ENCODE results near the gene DEFB113.
"Not testable (repeated sequence)": the region's sequence is repeated elsewhere in the genome, so short reads cannot be mapped to it uniquely, and the experiment has no call there.

DEFB113 gene, protein sequence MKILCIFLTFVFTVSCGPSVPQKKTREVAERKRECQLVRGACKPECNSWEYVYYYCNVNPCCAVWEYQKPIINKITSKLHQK

DNA sequence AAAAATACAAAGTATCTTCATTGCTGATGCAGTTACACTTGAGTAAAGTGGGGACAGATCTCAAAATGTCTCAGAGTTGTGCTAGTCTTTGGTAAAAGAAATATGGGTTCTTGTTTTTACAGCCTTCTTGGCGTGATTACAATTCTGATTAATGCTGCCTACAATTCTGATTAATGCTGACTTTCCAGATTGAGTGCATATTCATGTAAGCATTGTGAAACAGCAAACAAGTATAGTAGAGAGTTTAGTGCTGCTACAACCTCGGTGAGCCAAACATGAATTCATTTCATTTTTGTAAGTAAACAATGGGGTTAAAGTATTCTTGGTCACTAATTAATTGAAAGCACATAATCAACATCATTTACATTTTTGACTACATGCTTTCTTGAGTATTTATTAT is at the start of gene DEFB113:
DEFB113 (minus strand) TSS at position 21 of the 400 bp plus-strand sequence; CDS start at position 21, 0 bp downstream.
- no peak for DNase-seq

DNA sequence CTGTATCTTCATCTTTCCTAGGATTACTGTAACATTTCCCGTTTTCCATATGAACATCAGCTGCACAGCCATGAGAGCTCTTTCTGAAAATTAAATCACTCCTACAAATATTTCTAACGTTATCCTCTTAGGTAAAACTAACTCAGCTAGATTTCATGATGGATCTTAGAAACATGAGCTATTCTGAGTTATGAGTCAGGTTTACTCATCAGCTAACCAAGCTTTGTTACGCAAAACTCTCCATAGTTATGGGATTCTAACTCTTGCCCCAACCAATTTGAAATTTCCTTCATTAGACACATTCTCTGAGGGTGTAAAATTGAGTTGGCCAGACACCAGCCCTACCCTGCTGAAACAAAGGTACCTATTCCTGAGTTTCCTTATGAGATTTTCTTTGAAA is 38.4 kb upstream of the DEFB113 start:
- DNase-seq, result no peak

DNA sequence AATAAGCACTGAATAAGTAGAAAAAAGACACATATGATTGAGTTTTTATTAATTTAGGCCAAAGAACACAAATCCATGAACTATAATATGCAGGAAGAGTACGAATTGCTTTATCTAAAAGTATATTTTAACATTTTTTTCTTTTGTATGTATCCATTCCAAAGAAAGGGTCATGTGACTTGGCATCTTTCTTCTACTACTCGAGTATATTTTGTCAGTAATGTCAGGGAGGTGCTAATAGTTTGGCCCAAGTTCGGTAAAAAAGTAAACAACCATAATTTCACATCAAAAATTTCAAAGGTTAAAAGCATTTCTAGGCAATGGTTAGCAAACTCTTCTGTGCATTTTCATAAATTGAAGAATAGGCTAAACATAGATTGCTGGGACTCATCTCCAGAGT is 33.7 kb upstream of the DEFB113 start:
- DNase-seq, result no peak

DNA sequence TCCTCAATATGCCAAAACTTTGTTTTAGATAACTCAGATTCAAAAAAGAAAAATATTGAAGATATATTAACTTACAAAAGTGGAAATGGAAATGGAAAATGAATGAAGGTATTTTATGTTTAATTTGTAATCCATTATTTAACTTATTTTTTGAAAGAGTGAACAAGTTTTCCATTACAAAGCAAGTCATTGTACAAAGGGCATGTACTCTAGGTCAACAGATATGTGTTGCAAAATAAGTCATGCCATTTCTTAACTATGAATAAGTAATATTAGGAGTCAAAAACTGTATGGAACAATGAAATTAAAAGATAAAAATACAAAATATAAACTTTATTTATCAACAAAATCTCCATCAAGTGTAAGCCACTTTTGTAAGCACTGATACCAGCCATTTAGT is 25.9 kb upstream of the DEFB113 start:
- no peak for DNase-seq

DNA sequence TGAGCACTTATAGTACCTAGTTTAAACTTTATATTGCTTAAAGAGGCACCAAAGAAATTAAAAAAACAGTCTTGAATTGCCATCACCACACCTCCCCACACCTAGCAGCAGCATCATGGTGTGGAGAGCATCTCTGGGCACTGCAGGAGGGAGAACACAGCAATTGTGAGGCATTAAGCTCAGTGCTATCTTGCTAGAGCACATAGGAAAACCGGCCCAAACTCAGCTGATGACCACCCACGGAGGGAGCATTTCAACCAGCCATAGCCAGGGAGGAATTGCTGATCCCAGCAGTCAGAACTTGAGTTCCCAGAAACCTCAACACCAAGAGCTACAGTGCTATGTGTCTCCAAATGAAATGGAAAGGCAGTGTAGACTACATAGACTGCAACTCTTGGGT is 19.5 kb upstream of the DEFB113 start:
- no peak for DNase-seq

DNA sequence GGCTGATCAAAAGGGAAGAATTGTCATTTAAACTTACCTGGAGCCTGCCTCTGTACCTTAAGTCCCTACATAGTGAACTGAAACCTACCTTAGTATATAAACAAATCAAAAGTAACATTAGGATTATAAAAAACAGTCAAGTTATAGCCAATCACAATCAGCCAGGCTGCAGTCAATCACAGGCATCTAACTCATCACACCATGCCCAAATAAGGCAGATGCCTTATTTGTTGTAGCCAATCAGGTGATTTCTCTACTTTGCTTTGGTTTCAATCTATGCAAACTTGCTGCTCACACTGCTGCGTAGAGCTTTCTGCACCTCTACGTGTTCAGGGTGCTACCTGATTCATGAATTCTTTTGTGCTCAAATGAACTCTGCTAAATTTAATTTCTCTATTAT is 18.3 kb upstream of the DEFB113 start:
- no peak for DNase-seq

DNA sequence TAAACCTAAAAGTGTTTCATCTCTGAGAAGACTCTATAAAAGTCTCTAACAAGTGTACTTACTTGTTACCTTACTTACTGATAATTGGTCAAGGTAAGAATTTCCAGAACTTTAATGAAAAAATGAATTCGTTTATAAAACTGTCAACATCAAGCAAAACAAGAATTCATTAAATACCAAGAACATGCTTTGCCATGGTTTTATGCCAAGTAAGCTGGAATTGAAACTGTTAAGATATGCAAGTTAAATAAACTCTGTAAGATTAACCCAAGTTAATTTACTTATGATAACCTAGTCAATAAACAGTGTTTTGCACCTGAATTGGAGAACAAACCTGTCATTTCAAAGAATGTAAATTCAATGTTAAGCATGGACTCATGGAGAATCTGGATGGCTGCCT is 17.1 kb upstream of the DEFB113 start:
- DNase-seq, result no peak

DNA sequence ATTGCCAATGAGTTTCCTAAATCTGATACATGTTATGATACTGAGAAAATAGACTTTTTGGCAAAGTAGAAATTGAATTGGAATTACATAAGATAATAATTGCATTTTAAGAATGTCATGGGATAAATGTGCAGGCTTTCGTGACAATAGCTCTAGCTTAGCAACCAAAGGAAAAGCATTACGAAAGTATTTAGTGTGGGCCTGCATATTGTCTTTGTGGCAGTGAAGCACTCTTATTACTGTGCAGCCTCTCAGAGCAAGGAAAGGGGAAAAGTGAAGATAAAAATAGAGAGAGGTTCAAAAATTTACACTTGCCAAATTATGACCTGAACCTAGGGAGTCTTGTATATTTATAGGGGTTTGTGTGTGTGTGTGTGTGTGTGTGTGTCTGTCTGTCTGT is 12.6 kb upstream of the DEFB113 start:
- DNase-seq, result no peak

DNA sequence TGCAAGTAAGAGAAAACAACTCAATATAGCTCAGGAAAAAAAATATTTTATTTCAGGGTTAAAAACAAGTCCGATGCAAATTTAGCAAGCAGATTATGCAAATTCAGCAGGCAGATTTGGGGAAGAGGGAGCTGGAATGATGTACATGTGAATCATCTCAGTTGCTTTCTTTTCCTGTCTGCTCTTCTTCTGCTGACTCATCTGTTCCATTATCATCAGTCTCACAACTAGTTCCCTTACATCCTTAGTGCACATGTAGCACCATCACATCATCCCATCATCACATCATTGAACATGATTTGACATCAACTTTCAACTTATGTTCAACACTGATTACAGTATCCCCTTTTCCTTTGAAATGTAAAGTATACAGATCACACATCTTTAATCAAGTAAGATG is 11.5 kb upstream of the DEFB113 start:
- DNase-seq, result no peak

DNA sequence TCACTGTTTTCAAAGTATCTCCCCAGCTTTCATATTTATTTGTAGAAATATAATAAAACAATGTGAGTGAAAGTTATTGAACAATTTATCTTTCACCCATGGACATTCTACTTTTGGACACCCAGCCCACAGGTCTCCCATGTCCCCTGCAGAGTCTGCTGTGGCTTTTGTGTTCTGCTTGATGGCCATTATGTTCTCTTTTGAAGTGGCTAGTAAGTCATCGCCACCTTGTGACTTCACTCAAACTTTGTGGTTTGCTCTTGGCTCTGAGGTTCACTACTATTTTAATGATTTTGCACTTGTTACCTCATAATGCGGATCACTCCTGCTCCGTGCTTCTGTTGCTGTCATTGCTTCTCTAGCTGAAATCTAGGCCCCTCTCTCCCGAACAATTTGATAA is 10.2 kb upstream of the DEFB113 start:
- no peak for DNase-seq

DNA sequence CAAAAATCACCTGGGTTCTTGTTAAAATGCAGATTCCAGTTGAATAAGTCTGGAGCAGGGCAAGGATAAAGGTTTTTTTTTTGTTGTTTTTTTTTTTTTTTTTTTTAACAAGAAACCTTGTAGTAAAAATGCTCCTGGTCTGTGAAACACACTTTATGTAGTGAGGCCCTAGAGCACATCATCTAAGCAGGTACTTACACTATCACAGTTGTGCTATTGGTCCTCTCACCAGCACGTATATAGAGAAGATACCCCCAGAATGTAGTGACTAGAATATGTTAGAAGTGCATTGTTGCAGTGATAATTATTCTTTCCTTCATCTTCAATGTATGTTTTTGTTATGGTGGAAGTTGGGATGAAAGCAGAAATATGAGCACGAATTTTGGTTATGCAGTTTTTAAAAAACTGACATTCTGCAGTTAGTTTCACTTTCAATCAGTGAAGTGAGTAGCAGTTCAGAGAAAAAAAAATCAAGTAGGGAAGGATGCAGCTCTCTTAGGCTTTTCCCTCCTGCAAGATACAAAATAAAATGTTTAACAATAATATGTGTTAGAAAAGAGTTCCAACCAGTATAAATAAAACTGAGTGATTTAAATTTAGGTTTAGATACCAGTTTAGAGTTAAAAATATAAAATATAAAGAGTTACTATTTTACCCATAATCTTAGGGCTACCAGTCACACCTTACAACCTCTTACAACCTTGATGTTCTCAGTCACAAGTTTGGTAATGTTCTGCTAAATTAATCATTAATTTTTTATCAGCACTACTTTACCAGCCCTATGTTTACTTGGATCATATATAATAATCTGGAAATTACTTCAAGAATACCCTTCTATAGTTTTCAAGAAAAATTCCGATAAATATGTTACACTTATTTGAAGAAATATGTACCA is 9.2 kb upstream of the DEFB113 start:
- no peak for DNase-seq

DNA sequence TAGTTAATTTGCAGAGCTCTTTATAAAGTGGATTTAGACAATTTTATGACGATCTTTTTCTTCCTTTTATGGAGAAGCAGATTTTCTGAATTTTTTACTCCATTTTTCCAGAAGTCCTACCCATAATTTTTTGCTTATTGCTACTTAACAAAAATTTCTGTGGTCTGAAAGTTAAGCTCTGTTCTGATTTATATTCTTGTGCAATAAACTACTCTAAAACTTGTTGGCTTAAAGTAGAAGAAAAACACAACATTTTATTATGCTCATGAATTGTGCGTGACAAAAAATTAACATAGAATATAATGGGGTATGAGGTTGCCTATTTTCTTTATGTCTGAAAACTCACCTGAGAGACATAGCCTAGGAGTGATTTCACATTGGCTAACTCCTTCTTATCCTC is 2.6 kb downstream of the DEFB113 start:
- no peak for DNase-seq

DNA sequence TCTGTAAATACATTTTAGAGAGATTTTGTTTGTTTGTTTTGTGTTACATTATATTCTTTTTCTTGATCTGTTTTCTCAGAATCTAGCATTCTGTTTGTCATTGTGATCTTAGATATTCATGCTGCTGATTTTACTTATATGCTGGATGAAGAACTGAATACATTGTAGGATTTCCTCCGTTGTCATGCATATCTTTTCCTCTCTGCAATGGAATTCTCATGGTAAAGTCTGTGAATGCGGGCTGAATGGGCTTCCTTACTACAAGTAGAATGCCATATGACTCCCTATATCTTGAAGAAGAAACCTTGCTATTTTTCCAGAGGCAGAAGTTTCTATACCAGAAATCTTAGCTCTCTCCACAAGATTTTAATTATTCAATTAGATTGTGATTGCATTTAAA is 3.1 kb downstream of the DEFB113 start:
- no peak for DNase-seq

DNA sequence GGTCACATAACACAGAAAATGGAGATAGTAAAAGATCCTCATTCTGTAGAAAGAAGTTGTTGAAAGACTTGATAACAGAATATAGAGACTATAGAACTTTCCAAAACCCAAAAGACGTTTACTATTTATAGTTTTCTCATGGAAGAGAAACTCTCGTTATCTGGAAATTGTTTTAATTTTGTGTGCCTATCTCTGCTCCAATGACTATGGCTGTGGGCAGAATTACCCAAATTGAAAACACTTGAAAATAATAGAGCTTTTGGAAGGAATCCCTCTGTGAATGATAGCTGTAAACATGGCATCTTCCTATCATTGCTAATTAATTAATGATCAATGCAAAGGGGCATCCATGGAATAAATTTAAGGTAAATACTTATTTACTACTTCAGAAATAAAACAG is 5.4 kb downstream of the DEFB113 start, which contains the start of gene DEFB114:
DEFB114 (minus strand) TSS at position 101 of the 400 bp plus-strand sequence; CDS start at position 42, 59 bp downstream.
- DNase-seq, result no peak

DNA sequence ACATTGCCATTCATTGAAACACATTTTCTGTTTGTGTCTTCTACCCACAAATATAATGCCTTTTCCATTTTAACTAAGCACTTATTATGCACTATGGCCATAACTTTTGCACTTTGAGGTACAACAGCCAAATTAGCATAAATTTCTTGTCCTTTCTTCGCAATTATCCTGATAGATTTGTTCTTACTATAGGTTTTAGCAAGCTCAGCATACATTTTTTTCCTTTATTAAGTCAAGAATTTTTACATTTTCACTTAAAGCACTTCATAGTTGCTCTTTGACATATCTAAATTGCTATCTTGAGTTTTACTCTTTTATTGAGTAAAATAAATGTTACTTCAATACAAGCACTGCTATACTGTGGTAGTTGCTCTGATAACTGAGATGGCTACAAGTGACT is 11.2 kb downstream of the DEFB113 start:
- no peak for DNase-seq

DNA sequence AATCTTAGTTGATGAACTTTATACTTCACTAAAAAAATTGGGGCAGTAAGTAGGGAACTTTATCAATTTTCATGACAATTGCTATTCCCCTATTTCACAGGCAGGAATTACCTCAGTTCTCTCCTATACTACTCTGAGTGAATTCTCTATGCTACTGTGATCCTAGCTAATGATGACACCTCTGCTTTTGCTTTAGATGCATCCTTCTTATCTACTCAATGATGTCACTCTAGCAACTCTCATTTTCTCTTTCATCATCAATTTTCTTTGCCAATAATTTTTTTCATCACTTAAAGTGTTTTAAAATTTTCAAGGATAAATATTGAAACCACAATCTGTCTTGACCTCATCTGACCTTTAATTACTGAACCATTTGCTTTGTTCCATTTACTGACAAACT is 13.6 kb downstream of the DEFB113 start:
- no peak for DNase-seq

DNA sequence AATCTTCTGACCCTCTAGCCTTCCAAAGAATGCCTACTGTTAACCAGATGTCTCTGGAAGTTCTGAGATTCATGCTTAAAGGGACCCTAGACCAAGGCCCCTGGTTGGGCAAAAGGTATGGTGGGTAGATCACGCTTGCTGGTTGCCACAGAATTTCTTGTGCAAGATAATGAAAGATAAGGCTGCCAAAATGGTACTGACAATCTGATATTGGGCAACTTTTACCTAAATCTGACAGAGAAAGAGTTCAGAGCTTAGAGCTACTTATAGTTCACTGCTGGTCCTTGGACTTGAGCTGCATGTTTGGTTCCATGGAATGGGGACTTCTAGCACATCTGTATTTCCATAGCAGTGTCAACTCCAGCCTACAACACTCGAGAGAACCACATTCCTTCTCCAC is 17.5 kb downstream of the DEFB113 start:
- DNase-seq, result no peak

DNA sequence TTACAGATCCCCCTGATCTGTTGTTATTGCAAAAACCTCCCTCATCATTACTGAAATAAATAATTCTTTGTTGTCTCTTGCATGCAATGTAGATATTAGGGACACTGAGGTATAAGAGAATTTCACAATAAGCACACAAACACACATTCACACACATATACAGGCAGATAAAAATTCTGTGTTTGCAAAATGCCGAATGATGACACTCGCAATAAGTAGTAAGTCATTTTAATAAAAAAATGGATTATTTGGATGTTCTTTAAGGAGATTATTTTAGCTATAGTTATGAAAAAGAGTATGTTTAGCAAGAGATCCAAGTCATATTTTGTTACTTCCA is 19.0 kb downstream of the DEFB113 start:
- no peak for DNase-seq

DNA sequence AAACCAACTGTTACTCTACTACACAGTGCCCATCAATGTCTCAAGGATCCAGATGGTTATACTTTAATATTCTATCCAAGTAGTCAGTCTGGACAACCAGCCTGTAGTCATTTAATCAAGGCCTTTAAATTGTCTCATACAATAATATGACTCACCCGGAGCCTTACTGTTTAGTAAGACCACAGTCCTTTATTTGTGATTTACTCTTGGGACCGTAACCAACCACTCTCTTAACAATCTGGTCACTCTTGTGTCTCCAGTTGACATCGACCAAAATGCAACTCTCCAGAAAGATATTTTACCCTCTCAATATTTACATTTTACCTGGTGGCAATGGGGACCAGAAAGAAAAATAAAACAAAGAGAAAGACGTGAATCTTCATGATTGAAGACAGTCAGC is 20.4 kb downstream of the DEFB113 start:
- no peak for DNase-seq

DNA sequence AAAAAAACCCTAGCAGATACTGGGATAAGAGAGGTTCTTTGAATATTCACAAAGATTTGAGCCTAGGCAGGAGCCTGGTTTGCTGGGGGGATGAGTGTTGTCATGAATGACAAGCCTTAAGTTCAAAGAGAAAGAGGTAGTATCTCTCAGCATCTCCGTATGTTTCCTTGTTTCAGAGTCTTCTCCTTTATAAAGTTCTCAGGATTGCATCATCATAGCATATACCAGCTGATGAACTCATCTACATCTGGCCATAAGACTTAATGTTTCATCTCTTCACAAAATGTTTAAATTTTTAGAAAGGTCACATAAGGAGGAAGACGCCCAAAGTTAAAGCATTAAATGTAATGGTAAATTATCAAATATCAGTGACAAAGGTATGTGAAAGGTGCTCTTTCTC is 22.6 kb downstream of the DEFB113 start:
- no peak for DNase-seq

DNA sequence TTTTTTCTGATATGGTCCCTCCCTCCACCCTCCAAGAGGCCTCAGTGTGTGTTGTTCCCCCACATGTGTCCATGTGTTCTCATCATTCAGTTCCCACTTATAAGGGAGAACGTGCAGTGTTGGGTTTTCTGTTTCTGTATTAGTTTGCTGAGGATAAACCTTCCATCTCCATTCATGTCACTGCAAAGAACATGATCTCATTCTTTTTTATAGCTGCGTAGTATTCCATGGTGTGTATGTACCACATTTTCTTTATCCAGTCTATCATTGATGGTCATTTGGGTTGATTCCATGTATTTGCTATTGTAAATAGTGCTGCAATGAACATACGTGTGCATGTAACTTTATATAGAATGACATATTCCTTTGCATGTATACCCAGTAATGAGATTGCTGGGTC is 25.4 kb downstream of the DEFB113 start:
- not testable (repeated sequence) for DNase-seq

DNA sequence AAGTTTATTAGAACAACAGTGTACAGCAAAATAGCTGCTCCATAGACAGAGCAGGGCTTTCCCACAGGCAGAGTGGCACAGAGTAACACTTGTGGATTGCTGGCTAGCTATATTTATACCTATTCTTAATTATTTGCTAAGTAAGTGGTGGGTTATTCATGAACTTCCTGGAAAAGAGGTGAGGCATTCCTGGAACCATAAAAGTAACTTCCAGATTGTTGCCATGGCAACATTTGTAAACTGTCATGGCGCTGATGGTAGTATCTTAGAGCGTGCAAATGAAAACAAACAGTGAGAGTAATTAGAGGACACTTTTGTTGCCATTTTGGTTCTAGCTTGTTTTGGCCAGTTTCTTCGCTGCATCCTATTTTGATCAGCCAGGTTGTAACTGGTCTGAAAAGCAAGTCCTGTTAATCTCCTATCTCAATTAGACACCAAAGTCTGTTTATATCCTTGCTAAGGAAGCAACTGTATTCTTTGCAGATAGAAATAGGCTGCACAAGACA is 29.4 kb downstream of the DEFB113 start:
- DNase-seq, result no peak

DNA sequence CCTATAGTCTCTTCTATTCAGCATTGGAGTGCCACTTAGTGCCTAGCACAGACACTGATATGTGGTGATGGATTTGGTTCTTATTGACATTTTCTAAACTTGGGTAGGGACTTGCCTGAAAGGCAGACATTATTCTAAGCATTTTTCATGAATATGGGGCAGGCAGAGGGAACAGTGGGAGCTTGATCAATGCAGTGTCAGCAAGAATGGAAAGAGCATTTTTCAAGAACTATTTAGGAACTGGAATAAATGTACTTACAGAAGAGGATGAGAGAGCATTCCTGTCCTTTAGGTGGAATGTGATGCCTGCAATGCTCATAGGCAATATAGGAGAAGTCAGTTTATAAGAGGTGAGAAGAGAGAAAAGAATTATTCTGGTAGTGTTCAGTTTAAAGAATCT is 31.6 kb downstream of the DEFB113 start:
- DNase-seq, result no peak

DNA sequence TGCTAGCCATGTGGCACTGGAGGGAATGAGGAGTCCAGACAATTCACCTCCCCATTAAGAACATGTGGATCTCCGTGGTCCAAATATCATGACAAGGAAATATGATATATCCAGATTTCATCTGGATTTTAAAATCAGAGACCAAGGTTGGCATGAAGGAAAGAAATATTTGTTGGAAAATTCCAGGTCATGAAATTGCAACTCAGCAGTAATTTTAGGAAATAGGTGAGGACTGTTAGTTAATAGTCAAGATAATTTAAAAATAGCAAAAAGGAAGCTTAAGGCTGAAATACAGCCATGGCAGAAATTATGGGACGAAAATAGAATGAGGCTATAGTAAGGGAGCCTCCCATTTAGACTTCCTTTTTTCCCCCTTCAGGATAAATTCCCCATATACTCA is 32.4 kb downstream of the DEFB113 start:
- DNase-seq, result no peak

DNA sequence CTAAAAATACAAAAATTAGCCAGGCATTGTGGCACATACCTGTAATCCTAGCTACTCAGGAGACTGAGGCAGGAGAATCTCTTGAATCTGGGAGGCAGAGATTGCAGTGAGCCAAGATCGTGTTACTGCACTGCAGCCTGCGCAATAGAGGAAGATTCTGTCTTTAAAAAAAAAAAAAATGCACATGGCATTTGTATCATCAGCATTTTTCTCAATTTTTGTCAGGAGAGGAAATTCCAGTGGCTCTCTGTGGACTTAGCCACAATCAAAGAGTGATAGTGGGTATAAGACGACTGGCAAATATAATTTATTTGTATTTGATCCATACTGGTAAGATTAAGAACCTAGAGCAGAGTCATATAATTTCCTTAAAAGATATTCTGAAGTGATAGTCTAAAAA is 34.0 kb downstream of the DEFB113 start:
- no peak for DNase-seq
